ENCODE results near the gene TIMP4.
A peak's percentile ranks its signal among the peaks of the same experiment; 100 is the strongest.

The TIMP4 gene

GRCh38 chr3:12158387-12159226 lies at the start of gene TIMP4:
TSS of gene TIMP4 (minus strand) at chr3:12158912. CDS start at chr3:12158840, 72 bp downstream.
- Mint-ChIP-seq H3K4me1 (ENCODE audit: low read depth) (no peaks in the 10 kb centered on the region), H3K9me3 (ENCODE audit: low read depth) (no peaks in the 10 kb centered on the region), H3K36me3 (no peaks in the 10 kb centered on the region), H3K27ac (no peak within 1 kb of the TSS), H3K4me3 (peak within 1 kb of the TSS; percentile 0), H3K27me3 (peaks cover 8% of the 10 kb centered on the region)

DNA sequence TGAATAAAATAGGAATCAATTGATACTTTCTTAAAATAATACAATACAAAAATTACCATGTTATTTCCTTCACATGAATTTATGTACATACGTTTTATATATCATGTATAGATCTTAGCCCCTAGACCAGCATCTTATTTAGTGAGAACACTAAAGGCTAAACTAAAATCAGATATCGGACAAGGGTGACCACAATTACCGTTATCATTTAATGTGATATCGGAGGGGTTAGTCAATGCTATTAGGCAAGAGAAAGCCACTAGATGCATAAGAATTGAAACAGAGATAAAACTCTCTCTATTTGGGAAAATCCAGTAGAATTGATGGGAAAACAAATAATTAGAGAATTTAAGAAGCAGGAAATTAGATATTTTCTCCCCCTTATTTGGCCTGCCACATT lies 46.5 kb upstream of the TIMP4 start:
- H3K27me3 Mint-ChIP-seq: peaks cover 4% of the 10 kb centered on the region
- peaks cover 5% of the 10 kb centered on the region for H3K36me3 Mint-ChIP-seq
- H3K9me3 Mint-ChIP-seq (ENCODE audit: low read depth): no peaks in the 10 kb centered on the region
- no peak overlapping the region for H3K27ac Mint-ChIP-seq
- H3K4me1 Mint-ChIP-seq (ENCODE audit: low read depth): no peaks in the 10 kb centered on the region
- no peak overlapping the region for H3K4me3 Mint-ChIP-seq

DNA sequence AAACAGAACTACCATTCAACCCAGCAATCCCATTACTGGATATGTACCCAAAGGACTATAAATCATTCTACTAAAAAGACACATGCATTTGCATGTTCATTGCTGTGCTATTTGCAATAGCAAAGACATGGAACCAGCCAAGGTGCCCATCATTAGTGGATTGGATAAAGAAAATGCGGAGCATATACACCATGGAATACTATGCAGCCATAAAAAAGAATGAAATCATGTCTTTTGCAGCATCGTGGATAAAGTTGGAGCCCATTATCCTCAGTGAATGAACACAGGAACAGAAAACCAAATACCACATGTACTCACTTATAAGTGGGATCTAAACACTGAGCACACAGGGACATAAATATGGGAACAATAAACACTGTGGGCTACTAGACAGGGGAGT lies 43.1 kb upstream of the TIMP4 start:
- Mint-ChIP-seq H3K9me3 (ENCODE audit: low read depth) (no peaks in the 10 kb centered on the region), H3K27me3 (no peaks in the 10 kb centered on the region), H3K27ac (no peak overlapping the region), H3K4me3 (no peak overlapping the region), H3K36me3 (no peaks in the 10 kb centered on the region), H3K4me1 (ENCODE audit: low read depth) (peaks cover 3% of the 10 kb centered on the region)

DNA sequence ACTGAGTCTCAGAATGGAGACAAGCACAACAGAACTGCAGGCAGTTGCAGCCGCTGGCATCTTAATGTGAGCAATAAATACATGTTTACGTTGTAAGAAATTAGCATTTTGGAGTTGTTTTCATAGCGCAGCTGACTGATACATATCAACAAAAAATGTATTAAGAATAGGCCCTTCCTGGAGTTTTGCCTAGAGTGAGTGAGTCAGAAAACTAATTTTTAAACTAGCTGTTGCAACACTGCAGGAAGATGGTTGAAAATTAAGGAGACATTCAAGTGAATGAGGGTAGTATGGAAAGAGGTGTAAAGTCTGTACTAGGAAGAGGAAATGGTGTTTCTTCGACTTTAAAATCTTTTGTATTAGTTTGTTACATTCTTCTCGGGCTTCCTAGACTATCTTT lies 39.6 kb upstream of the TIMP4 start:
- no peak overlapping the region for H3K27ac Mint-ChIP-seq
- H3K36me3 Mint-ChIP-seq: no peaks in the 10 kb centered on the region
- H3K9me3 Mint-ChIP-seq (ENCODE audit: low read depth): no peaks in the 10 kb centered on the region
- H3K4me1 Mint-ChIP-seq (ENCODE audit: low read depth): peaks cover 23% of the 10 kb centered on the region
- no peaks in the 10 kb centered on the region for H3K27me3 Mint-ChIP-seq
- H3K4me3 Mint-ChIP-seq: no peak overlapping the region

GRCh38 chr3:12197475-12197874 lies 38.8 kb upstream of the TIMP4 start:
- H3K27ac Mint-ChIP-seq: no peak overlapping the region
- no peaks in the 10 kb centered on the region for H3K9me3 Mint-ChIP-seq (ENCODE audit: low read depth)
- H3K36me3 Mint-ChIP-seq: no peaks in the 10 kb centered on the region
- no peak overlapping the region for H3K4me3 Mint-ChIP-seq
- no peaks in the 10 kb centered on the region for H3K27me3 Mint-ChIP-seq
- H3K4me1 Mint-ChIP-seq (ENCODE audit: low read depth): peaks cover 31% of the 10 kb centered on the region

DNA sequence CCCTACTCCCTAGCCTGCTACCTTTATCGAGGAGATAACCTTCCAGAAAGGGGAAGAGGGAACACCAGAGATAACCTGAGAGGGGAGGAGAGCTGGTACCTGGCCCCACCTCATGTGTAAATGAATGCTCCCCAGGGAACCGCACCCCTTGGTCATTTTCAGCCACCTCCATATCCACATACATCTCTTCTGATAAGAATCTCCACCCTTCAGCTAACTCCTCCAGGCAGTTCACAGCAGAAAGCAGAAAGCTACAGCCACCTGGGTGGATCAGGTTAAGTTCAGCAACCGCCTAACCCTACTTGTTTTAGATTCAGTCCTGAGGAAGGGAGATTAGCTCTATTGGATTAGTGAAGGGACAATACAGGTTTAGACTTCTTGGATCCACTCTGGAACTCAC lies 38.0 kb upstream of the TIMP4 start:
- Mint-ChIP-seq H3K27ac (no peak overlapping the region), H3K4me3 (no peak overlapping the region), H3K36me3 (no peaks in the 10 kb centered on the region), H3K4me1 (ENCODE audit: low read depth) (peaks cover 36% of the 10 kb centered on the region), H3K27me3 (no peaks in the 10 kb centered on the region), H3K9me3 (ENCODE audit: low read depth) (no peaks in the 10 kb centered on the region)

- Mint-ChIP-seq H3K4me3 (peak overlapping the region; percentile 30), H3K27ac (peak overlapping the region; percentile 87), H3K36me3 (no peaks in the 10 kb centered on the region), H3K27me3 (no peaks in the 10 kb centered on the region), H3K9me3 (ENCODE audit: low read depth) (no peaks in the 10 kb centered on the region), H3K4me1 (ENCODE audit: low read depth) (peaks cover 36% of the 10 kb centered on the region)
These were observed 36.5 kb upstream of the TIMP4 start for GRCh38 chr3:12195231-12195630.

DNA sequence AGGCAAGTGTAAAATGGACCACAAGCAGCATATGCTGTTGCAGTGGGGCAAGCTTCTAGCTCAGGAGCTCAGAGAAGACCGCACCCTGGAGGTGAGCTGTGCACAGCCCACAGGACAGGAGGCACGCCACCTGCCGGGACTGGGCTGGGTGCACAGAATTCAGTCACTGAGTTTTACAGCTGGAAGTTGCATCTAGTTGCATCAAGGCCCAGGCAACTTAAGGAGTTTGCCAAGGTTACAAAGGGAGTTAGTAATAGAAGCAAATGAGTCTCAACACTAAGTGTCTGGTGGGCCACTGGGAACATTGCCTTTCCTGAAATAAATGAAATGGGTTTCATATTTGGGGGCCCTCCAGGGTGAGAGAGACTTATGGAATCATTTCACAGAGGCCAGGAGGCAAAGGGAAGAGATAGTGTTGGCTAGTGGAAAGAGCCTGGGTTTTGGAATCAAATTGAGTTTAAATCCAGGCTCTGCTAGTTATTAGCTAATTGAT lies 36.0 kb upstream of the TIMP4 start:
- peak overlapping the region; percentile 30 for H3K4me3 Mint-ChIP-seq

DNA sequence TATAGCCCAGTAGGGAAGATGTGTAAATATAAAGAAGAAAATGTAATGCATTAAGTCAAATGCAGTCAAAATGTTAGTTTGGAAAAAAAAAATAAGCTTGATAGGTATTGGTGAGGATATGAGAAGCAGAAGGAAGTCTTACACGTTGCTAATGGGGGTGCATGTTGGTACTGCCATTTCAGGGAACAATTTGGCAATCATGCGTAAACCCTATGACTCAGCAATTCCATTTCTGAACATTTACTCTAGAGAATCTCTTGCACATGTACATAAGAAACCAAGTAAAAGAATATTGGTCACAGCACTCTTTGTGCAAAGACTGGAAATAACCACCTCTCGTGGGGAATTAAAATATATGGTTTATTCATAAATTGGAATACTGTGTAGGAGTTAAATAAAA lies 35.5 kb upstream of the TIMP4 start:
- Mint-ChIP-seq H3K36me3 (no peaks in the 10 kb centered on the region), H3K9me3 (ENCODE audit: low read depth) (no peaks in the 10 kb centered on the region)

More for the DNA sequence above, 36.0 kb upstream of the TIMP4 start:
- no peaks in the 10 kb centered on the region for H3K27me3 Mint-ChIP-seq
- H3K27ac Mint-ChIP-seq: peak overlapping the region; percentile 87
- H3K4me1 Mint-ChIP-seq (ENCODE audit: low read depth): peaks cover 37% of the 10 kb centered on the region
- H3K9me3 Mint-ChIP-seq (ENCODE audit: low read depth): no peaks in the 10 kb centered on the region
- H3K36me3 Mint-ChIP-seq: no peaks in the 10 kb centered on the region

DNA sequence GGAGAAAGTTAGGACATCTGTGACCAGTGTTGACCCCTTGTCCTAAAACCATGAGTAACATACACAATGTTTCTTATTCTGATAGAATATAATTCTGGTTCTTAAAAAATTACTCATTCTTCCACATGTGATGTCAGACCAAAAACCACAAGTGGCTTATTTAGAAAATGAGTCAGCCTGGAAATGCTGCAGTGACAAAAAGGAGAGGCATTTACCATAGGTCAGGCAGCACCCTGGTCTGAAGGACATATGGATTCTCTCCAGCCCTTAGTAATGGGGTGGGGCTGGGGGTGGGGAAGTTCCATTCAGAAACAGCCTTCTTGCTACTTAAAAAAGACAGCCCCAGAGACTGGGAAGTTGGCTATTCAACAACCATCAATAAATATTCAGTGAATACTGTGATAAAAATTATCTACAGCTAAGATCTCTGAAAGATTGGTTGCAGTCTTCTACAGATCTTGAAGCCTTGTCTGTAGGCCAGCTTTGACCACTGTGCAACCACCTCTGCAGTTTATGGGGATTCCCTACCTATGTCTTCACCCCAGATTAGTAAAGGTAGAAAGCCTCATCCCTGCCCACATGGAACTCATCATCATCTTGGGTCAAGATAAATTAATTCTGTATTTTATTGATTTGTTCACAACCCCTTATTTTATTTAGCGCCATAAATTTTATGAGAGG lies 34.9 kb upstream of the TIMP4 start:
- H3K27me3 Mint-ChIP-seq: no peaks in the 10 kb centered on the region
- peaks cover 41% of the 10 kb centered on the region for H3K4me1 Mint-ChIP-seq (ENCODE audit: low read depth)
- no peaks in the 10 kb centered on the region for H3K36me3 Mint-ChIP-seq
- peak overlapping the region; percentile 87 for H3K27ac Mint-ChIP-seq
- peak overlapping the region; percentile 36 for H3K4me3 Mint-ChIP-seq
- H3K9me3 Mint-ChIP-seq (ENCODE audit: low read depth): no peaks in the 10 kb centered on the region

More for the DNA sequence above, 35.5 kb upstream of the TIMP4 start:
- peaks cover 37% of the 10 kb centered on the region for H3K4me1 Mint-ChIP-seq (ENCODE audit: low read depth)
- H3K27me3 Mint-ChIP-seq: no peaks in the 10 kb centered on the region
- peak overlapping the region; percentile 87 for H3K27ac Mint-ChIP-seq
- peak overlapping the region; percentile 36 for H3K4me3 Mint-ChIP-seq

DNA sequence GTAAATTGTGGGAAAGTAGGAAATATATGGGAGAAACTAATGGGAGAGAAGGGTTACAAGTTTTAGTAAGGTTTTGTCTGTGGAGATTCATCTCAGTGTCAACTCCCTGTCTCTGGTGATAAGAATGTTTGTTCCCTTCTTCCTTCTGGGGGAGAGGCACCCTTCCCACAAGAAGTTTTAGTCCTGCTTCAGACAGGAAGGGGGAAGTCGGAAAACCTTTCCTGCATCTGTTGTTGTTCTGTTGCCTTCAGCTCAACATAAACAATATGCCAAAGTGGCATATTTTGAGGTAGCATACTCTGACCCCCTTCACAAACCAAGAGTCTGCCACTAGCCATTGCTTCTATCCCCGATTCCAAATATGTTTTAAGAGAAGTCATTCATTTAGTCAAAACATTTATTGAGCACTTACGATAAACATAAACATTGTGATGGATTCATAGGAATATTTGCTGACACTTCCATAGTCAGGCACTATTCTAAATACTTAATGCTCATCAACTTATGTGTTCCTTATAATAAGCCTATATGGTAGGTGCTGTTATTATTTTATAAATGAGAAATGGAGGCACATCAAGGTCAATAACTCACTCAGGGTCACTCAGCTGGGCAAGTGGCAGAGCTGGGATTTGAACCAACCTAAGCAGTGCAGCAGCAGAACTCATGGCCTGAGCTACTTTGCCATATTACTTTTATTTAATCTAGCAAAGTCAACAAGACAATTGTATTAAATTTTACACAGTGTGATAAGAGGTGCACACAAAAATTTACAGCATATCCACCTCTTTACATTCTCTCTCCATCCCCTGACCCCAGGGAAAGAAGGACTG lies 34.2 kb upstream of the TIMP4 start:
- Mint-ChIP-seq H3K4me1 (ENCODE audit: low read depth) (peaks cover 47% of the 10 kb centered on the region), H3K36me3 (no peaks in the 10 kb centered on the region), H3K27me3 (no peaks in the 10 kb centered on the region), H3K9me3 (ENCODE audit: low read depth) (no peaks in the 10 kb centered on the region), H3K4me3 (no peak overlapping the region), H3K27ac (peak overlapping the region; percentile 87)

DNA sequence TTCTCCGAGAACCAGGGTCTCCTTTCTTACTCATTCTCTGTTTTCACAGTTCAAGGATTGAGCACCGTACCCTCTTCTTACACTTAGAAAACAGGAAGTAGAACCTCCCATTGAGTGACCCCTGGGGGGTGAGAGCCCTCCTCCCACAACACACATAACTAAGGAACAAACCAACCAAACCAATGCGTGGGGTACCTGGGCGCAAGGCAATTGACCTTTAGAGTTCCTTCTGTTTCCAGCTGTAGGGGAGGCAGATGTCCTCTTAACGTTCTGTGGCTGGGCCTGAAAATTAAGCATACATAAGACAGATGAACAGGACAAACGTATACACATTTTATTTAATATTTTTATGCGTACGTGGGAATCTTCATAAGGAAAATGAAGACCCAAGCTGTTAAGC lies 33.5 kb upstream of the TIMP4 start:
- no peaks in the 10 kb centered on the region for H3K27me3 Mint-ChIP-seq
- no peak overlapping the region for H3K4me3 Mint-ChIP-seq
- peaks cover 51% of the 10 kb centered on the region for H3K4me1 Mint-ChIP-seq (ENCODE audit: low read depth)
- no peak overlapping the region for H3K27ac Mint-ChIP-seq
- H3K9me3 Mint-ChIP-seq (ENCODE audit: low read depth): no peaks in the 10 kb centered on the region
- no peaks in the 10 kb centered on the region for H3K36me3 Mint-ChIP-seq

- peaks cover 55% of the 10 kb centered on the region for H3K4me1 Mint-ChIP-seq (ENCODE audit: low read depth)
- H3K36me3 Mint-ChIP-seq: no peaks in the 10 kb centered on the region
- no peak overlapping the region for H3K4me3 Mint-ChIP-seq
- H3K9me3 Mint-ChIP-seq (ENCODE audit: low read depth): no peaks in the 10 kb centered on the region
- H3K27ac Mint-ChIP-seq: peak overlapping the region; percentile 2
- no peaks in the 10 kb centered on the region for H3K27me3 Mint-ChIP-seq
These were observed 32.8 kb upstream of the TIMP4 start for GRCh38 chr3:12191559-12191958.

GRCh38 chr3:12190832-12191231 lies 32.1 kb upstream of the TIMP4 start:
- Mint-ChIP-seq H3K27ac (no peak overlapping the region), H3K9me3 (ENCODE audit: low read depth) (no peaks in the 10 kb centered on the region), H3K27me3 (no peaks in the 10 kb centered on the region), H3K4me1 (ENCODE audit: low read depth) (peaks cover 56% of the 10 kb centered on the region), H3K36me3 (no peaks in the 10 kb centered on the region), H3K4me3 (no peak overlapping the region)
